Esophagus muscularis mucosa (tissue), 4 donors: ENCODE data around the gene RBMS3.

Experiments
- EP300 ChIP-seq: sonication (generic); formaldehyde crosslinking; IDR thresholded peaks from one replicate; pipeline ENCODE4 v1.6.1; 2017; ENCODE audit warnings: antibody characterized with exemption
- POLR2A ChIP-seq: fragments of 450-650 bp; IDR thresholded peaks from one replicate; pipeline ENCODE4 v1.6.1; 2017; ENCODE audit warnings: antibody characterized with exemption, moderate library complexity, mild to moderate bottlenecking, low read depth
- POLR2AphosphoS5 ChIP-seq, 2 donors: sonication (generic); formaldehyde crosslinking; IDR thresholded peaks; one replicate each; pipeline ENCODE4 v1.6.1; 2017; ENCODE audit warnings: antibody characterized with exemption in 2 of 2
- TF ChIP-seq, protein P1 (sequence below), 3 experiments: fragments of 200-600 bp in 2 of 3; fragments of 450-650 bp in 1 of 3; sonication (generic) in 2 of 3; IDR thresholded peaks; one replicate each; pipeline ENCODE4 v1.5.1; 2017 to 2019; ENCODE audit warnings: antibody characterized with exemption in 3 of 3, mild to moderate bottlenecking in 2 of 3, moderate library complexity in 1 of 3

DNA sequence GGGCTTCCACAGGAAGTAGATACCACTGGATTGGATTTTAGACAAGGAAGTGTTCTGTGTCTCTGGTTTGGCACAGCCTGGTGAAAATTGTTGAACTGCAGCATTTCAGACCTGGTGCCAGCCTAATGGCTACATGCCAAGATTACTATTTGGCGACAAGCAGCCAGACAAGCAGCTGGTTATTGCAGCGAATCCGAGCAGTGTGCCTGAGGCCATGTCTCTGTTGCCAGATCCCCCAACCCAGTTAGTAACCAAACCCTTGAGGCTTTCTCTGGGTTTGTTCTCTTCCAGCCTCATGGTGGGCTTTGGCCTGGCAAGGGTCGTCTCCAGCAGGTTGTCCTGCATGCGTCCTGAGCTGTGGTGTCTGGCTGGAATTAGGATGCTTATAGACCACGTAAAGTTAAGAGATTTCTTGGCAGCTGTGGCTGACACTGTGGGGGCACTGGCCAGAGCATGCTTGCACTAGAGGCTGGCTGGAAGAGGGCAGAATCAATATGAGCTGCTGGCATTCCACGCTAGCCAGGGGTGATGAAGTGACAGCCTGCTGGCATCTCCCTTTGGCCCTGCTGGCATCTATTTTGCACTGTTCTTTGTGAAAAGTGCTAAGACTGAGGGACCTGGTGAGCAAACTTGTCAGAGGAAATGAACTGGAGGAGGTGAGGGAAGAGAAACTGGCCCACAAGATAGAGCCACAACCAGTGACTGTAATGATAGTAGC is 172.6 kb downstream of the RBMS3 start:
- TF ChIP-seq, protein P1, sequence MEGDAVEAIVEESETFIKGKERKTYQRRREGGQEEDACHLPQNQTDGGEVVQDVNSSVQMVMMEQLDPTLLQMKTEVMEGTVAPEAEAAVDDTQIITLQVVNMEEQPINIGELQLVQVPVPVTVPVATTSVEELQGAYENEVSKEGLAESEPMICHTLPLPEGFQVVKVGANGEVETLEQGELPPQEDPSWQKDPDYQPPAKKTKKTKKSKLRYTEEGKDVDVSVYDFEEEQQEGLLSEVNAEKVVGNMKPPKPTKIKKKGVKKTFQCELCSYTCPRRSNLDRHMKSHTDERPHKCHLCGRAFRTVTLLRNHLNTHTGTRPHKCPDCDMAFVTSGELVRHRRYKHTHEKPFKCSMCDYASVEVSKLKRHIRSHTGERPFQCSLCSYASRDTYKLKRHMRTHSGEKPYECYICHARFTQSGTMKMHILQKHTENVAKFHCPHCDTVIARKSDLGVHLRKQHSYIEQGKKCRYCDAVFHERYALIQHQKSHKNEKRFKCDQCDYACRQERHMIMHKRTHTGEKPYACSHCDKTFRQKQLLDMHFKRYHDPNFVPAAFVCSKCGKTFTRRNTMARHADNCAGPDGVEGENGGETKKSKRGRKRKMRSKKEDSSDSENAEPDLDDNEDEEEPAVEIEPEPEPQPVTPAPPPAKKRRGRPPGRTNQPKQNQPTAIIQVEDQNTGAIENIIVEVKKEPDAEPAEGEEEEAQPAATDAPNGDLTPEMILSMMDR (IDR thresholded peaks at IDR 0.05) = no peak
- TF ChIP-seq POLR2A (no peak), POLR2AphosphoS5 (IDR thresholded peaks at IDR 0.05) (no peak), EP300 (no peak)
